ENCODE results near the gene ATP13A3.

DNA sequence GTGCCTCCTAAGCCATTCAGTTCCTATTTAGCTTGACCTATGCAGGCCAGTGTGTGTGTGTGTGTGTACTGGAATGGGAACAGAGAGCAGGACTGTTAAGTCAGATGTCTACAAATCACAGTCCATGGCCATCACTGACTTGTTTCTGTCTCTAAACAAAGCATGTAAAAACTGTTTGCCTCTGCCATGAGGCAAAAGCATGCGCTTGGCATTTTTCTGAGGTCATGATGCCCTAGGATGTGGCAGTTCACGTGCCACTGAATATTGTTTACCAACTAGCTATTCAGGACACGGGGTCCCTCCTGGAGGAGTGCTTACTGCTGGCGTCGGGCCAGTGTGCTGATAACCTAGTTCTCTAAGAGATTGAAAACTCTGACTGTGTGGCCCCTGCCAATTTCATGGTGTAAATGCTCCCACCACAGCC is 8.2 kb upstream of the ATP13A3 start:
- no peak for TF ChIP-seq POLR2AphosphoS5 (IDR thresholded peaks at IDR 0.05; ENCODE audit: low read depth)
- TF ChIP-seq REST (IDR thresholded peaks at IDR 0.05; ENCODE audit: unreplicated experiment) = no peak
- TF ChIP-seq, protein P1, sequence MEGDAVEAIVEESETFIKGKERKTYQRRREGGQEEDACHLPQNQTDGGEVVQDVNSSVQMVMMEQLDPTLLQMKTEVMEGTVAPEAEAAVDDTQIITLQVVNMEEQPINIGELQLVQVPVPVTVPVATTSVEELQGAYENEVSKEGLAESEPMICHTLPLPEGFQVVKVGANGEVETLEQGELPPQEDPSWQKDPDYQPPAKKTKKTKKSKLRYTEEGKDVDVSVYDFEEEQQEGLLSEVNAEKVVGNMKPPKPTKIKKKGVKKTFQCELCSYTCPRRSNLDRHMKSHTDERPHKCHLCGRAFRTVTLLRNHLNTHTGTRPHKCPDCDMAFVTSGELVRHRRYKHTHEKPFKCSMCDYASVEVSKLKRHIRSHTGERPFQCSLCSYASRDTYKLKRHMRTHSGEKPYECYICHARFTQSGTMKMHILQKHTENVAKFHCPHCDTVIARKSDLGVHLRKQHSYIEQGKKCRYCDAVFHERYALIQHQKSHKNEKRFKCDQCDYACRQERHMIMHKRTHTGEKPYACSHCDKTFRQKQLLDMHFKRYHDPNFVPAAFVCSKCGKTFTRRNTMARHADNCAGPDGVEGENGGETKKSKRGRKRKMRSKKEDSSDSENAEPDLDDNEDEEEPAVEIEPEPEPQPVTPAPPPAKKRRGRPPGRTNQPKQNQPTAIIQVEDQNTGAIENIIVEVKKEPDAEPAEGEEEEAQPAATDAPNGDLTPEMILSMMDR (conservative IDR thresholded peaks at IDR 0.05; ENCODE audit: low read depth in 2 of 2) = no peak
- no peak for TF ChIP-seq JUNB (IDR thresholded peaks at IDR 0.05; ENCODE audit: unreplicated experiment)
- TF ChIP-seq EZH2 (IDR thresholded peaks at IDR 0.05; ENCODE audit: low read depth, unreplicated experiment) = no peak
- no peak for TF ChIP-seq EZH2phosphoT487 (IDR thresholded peaks at IDR 0.05; ENCODE audit: unreplicated experiment)
- no peak for TF ChIP-seq CREB1 (CRISPR knock-in tag; IDR thresholded peaks at IDR 0.05; ENCODE audit: low read depth)
- TF ChIP-seq ZNF331 (CRISPR knock-in tag; IDR thresholded peaks at IDR 0.05; ENCODE audit: low read depth) = no peak
- no peak for TF ChIP-seq ZNF114 (CRISPR knock-in tag; IDR thresholded peaks at IDR 0.05)
